MG63 (cell line): ENCODE measurements around the gene EXOSC7. TPM values are rescaled to one million over a fixed set of nuclear protein-coding genes. Genes with fewer than 3 reads are reported as not detected.
A peak's percentile ranks its signal among the peaks of the same experiment; 100 is the strongest.

Experiments
- DNase-seq: peaks from one replicate; pipeline ENCODE4 v3.0.0-alpha.2; 2020
- H3K27me3 ChIP-seq: fragments of 250-450 bp; sonication (Bioruptor Pico); 2 replicates; pipeline ENCODE4 v1.5.1; 2020; ENCODE audit warnings: mild to moderate bottlenecking, moderate library complexity
- H3K36me3 ChIP-seq: fragments of 250-450 bp; sonication (Bioruptor Pico); 2 replicates; pipeline ENCODE4 v1.5.1; 2020; ENCODE audit warnings: mild to moderate bottlenecking, moderate library complexity
- H3K4me3 ChIP-seq: fragments of 250-450 bp; sonication (Bioruptor Pico); 2 replicates; pipeline ENCODE4 v1.5.1; 2020; ENCODE audit warnings: mild to moderate bottlenecking, moderate library complexity
- H3K9me3 ChIP-seq: fragments of 250-450 bp; sonication (Bioruptor Pico); 2 replicates; pipeline ENCODE4 v1.5.1; 2020; ENCODE audit warnings: mild to moderate bottlenecking, moderate library complexity
- total RNA-seq: library from RNA; depleted of rRNA; stranded (reverse); fragments of >200 nt; shearing (Covaris generic); gene quantifications from 2 replicates; pipeline ENCODE4 v1.2.3, GENCODE V29; 2014; ENCODE audit warnings: low replicate concordance

The EXOSC7 gene
- total RNA-seq, 1 experiment from 2014 or later, result 22.4 TPM

DNA sequence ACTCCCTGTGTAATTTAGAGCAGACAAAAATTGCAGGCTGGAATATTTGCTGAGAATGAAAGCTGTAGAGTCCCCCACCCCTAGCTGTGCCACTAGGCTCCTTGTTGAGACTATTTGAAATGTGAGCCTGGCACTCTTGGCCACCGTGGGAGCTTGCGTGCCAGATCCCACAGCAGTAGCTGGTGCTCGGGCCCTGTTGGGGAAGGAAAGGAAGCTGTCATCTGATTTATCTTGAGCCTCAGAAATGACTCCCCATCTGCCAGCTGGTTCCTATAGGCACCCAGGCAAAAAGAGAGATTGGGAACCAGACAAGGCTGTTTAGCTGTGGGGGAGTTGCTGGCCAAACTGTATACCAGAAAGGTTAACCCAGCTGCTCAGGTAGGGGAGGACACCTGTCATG is 26.7 kb downstream of the EXOSC7 start:
- Histone ChIP-seq H3K36me3 (peaks cover 15% of the 10 kb centered on the region), H3K27me3 (no peaks in the 10 kb centered on the region), H3K9me3 (no peaks in the 10 kb centered on the region), H3K4me3 (no peak overlapping the region)
- DNase-seq, result no peak

DNA sequence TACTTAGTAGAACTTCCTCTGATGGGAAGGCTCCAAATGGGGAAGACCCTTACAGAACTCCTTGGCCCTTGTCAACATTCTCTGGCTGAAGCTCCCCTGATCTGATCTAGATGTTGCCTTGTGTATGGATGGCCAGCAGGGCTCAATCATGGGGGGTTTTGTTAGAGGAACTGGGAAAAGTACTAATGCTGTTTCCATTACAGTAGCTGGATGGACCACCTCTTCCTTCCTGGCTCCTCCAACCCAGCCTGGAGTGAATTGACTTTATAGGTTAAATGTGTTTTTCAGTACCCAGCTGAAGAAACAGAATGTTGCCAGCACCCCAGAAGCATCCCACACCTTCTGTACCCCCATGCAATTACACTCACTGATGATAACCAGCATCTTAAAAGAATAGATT is 27.4 kb downstream of the EXOSC7 start:
- Histone ChIP-seq H3K36me3 (peaks cover 12% of the 10 kb centered on the region), H3K4me3 (no peak overlapping the region), H3K27me3 (no peaks in the 10 kb centered on the region), H3K9me3 (no peaks in the 10 kb centered on the region)
- DNase-seq, result no peak

DNA sequence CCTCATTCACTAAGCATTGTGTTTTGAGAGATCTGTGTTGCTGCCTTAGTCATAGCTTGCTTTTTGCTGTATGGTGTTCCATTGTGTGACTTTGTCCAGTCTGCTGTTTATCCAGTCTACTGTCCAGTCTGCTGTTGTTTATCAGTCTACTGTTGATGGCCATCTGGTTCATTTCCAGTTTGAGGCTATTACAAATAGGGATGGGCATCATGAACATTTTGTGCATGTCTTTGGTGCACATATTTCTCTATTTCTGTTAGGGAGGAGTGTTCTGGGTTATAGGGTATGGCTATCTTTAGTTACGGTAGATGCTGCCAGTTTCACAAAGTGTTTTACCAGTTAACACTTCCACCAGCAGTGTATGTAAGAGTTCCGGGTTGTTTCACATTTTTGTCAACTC is 27.8 kb downstream of the EXOSC7 start:
- no peaks in the 10 kb centered on the region for H3K9me3 ChIP-seq
- no peaks in the 10 kb centered on the region for H3K27me3 ChIP-seq
- DNase-seq, result no peak
- H3K36me3 ChIP-seq, result peaks cover 8% of the 10 kb centered on the region
- no peak overlapping the region for H3K4me3 ChIP-seq

DNA sequence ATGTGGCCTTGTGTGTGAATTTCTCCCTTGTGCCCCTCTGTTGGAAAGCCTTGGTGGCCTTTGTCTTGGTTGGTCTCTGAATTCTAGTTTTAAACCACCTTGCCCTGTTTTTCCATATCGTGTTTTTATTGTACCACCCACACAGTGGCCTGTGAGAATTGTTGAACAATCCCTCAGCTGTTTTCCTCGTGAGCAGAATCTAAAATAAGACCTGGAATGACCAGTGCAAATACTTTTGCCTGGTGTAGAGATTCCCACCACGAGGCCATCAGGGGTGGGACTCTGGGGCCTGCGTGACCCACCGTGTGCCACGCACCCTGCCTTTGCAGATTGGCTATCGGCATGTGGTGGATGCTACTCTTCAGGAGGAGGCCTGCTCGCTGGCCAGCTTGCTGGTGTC is 31.0 kb downstream of the EXOSC7 start:
- Histone ChIP-seq H3K36me3 (peaks cover 6% of the 10 kb centered on the region), H3K27me3 (no peaks in the 10 kb centered on the region), H3K9me3 (no peaks in the 10 kb centered on the region), H3K4me3 (no peak overlapping the region)
- no peak for DNase-seq

DNA sequence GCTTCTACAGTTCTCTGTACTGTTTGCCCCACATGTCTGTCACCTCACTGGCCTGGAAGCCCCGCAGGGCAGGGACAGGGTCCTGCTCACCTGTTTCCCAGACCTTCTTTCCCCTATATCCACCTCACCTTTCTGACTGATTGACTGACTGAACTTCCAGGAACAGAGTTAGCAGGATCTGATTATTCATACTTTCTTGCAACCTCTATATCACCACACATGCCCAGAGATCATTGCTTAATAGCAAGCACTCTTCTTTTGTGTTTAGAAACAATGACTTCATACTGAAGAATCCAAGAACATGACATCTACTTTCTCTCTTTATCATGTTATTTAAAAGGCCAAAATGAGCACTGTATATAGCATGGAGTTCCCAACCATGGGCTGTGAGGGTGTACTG is 32.1 kb downstream of the EXOSC7 start:
- Histone ChIP-seq H3K27me3 (no peaks in the 10 kb centered on the region), H3K36me3 (peaks cover 6% of the 10 kb centered on the region), H3K9me3 (no peaks in the 10 kb centered on the region), H3K4me3 (no peak overlapping the region)
- DNase-seq, result no peak

DNA sequence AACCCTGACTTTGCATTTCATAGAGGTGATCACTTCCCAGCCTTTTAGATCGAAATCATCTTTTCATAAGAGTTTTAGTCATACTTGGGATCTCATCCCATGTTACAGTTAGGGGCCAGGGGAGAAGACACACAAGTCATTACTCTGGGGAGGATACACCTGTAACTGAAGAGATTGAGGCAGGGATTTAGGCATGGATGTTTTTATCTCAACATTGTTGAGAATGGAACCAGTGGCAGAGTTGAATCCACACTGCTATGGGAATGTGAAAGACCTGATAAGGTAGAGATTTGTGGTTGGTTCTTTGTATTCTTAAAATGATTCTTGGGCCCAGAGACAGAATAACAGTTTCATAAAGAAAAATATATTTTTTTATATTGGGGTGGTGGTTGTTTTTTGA is 33.8 kb downstream of the EXOSC7 start:
- Histone ChIP-seq H3K9me3 (no peaks in the 10 kb centered on the region), H3K36me3 (peaks cover 4% of the 10 kb centered on the region; the same call in 1 of the 2 replicates), H3K27me3 (no peaks in the 10 kb centered on the region), H3K4me3 (no peak overlapping the region)
- DNase-seq, result no peak

DNA sequence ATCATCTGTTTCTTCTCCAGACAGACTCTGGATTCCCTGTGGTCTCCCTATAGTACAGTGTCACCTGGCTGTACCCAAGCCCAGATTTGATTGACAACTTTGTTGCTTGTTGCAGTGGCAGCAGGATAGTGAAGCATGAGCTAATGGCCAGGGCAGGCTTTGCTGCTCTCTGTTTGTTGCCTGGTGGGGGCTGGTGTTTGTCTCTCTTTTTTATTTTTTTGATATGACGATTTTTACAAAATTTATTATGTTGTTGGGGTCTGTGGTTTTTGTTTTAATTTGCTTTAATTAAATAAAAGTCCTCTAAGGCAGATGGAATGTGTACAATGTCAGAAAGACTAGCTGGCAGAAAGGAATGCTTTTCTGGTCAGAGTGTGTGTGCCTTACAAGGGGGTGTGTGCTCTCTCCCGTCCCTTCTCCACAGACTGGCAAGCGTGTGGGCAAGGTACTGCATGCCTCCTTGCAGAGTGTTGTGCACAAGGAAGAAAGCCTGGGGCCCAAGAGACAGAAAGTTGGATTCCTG is 34.8 kb downstream of the EXOSC7 start:
- no peaks in the 10 kb centered on the region for H3K9me3 ChIP-seq
- H3K4me3 ChIP-seq, result no peak overlapping the region
- no peak for DNase-seq
- H3K27me3 ChIP-seq, result no peaks in the 10 kb centered on the region
- peaks cover 4% of the 10 kb centered on the region; the same call in 1 of the 2 replicates for H3K36me3 ChIP-seq

DNA sequence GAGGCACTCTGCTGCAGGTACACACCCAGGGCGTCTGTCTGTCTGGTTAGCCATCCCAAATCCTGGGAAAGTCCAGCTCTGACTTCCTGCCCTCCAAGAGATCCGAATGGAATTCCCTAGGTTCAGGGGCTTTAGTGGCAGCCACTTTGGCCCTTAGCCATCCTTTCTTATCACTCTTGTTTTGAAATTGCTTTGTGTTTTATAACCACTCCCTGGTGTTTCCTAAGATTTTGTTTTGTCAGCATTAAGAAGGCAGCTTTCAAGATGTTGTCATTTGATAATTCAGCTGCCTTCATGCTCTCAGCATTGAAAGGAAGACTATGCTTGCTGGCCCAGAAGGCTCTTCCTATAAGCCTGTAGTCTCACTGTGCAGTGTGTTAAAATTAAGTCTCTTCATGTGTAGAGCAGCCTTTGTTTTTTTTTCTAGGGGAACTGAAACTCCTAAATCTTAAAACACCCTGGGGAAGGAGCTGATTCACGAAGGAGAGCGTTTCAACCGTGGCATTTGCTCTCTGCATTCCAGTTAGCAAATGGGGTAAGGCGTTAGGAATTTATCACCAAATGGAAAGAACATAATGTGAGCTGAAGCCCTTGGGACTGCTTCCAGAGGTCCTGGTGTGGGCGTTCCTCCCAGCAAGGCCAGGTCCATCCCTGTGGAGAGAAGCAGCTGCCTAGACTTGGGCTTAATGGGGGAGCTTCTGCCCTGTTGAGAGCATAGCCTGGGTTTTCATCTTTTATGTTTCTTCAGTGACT is 35.9 kb downstream of the EXOSC7 start:
- no peak overlapping the region for H3K4me3 ChIP-seq
- H3K27me3 ChIP-seq, result no peaks in the 10 kb centered on the region
- peaks cover 4% of the 10 kb centered on the region; the same call in 1 of the 2 replicates for H3K36me3 ChIP-seq
- H3K9me3 ChIP-seq, result no peaks in the 10 kb centered on the region
- peak; percentile 54 for DNase-seq

DNA sequence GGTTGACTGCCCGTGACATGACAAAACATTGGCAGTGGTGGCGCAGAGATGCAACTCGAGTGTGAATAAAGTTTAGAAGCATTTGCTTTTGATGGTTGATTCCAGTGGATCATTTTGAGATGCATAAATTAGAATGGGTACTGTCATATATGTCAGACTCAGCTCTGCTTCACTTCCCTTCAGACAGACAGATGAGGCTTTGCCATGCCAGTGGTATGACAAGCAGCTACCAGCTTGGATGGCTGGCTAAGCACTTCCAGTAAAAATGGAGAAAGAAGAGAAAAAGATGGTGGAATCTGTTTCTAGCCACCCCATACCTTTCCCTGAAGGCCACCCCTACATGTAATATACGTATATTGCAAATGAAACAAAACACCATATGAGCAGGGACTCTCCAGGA is 36.5 kb downstream of the EXOSC7 start:
- Histone ChIP-seq H3K9me3 (no peaks in the 10 kb centered on the region), H3K36me3 (peaks cover 4% of the 10 kb centered on the region; the same call in 1 of the 2 replicates), H3K27me3 (no peaks in the 10 kb centered on the region), H3K4me3 (no peak overlapping the region)
- DNase-seq, result no peak

DNA sequence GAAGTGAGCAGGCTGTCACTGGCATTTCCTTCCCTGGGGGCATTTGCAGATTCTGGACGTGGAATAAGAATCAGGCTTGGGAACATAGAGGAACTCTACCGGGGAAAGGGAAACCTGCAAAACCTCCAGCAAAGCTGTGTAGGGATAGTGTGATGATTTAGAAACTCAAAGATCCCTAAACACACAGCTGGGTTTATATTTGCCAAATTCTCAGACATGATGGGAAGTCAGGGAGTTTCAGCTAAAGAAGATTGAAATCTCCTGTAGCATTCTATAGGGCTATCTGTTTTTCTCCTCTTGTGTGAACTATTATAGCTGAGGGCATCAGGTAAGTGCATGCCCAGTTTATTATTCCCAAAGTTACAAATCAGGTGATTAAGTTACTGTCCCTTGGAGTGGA is 40.9 kb downstream of the EXOSC7 start:
- H3K27me3 ChIP-seq, result no peaks in the 10 kb centered on the region
- H3K4me3 ChIP-seq, result no peak overlapping the region
- DNase-seq, result no peak
- peaks cover 4% of the 10 kb centered on the region; the same call in 1 of the 2 replicates for H3K36me3 ChIP-seq
- H3K9me3 ChIP-seq, result no peaks in the 10 kb centered on the region

DNA sequence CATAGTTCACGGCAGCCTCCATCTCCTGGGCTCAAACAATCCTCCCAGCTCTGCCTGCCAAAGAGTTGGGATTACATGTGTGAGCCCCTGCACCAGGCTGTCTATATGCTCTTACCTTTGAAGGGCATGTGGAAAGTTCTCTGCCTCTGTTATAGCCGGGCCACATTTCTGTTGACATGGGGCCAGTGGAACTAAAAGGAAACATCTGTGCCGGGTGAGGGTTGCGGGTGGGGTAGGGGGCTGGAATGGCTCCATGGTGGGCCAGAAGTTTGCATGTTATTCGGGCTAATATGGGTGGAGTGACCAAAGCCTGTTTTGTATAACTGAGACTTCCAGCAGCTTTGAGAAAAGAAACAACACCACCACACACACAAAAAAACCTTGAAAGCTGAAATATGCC is 41.8 kb downstream of the EXOSC7 start:
- H3K9me3 ChIP-seq, result no peaks in the 10 kb centered on the region
- no peaks in the 10 kb centered on the region for H3K27me3 ChIP-seq
- H3K4me3 ChIP-seq, result no peak overlapping the region
- no peak for DNase-seq
- H3K36me3 ChIP-seq, result peaks cover 4% of the 10 kb centered on the region; the same call in 1 of the 2 replicates

DNA sequence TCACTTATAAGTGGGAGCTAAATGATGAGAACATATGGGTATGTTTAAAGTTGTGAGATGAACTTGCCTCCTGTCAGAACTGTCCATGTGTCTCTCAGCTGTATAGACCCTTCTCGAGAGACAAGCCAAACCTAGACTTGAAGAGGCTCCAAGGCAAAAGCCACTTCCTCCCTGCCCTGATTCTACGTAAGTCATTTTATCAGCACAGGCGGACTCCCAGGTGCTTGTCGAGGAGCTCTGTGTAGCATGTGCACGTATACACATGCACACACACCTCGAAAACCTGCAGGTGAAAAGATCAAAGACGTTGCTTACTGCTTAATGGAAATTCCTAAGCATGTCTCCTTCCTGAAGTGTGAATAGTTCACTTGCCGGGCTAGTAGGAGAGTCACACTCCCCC is 44.5 kb downstream of the EXOSC7 start:
- DNase-seq, result no peak
- H3K36me3 ChIP-seq, result no peaks in the 10 kb centered on the region
- H3K27me3 ChIP-seq, result no peaks in the 10 kb centered on the region
- no peaks in the 10 kb centered on the region for H3K9me3 ChIP-seq
- H3K4me3 ChIP-seq, result no peak overlapping the region

DNA sequence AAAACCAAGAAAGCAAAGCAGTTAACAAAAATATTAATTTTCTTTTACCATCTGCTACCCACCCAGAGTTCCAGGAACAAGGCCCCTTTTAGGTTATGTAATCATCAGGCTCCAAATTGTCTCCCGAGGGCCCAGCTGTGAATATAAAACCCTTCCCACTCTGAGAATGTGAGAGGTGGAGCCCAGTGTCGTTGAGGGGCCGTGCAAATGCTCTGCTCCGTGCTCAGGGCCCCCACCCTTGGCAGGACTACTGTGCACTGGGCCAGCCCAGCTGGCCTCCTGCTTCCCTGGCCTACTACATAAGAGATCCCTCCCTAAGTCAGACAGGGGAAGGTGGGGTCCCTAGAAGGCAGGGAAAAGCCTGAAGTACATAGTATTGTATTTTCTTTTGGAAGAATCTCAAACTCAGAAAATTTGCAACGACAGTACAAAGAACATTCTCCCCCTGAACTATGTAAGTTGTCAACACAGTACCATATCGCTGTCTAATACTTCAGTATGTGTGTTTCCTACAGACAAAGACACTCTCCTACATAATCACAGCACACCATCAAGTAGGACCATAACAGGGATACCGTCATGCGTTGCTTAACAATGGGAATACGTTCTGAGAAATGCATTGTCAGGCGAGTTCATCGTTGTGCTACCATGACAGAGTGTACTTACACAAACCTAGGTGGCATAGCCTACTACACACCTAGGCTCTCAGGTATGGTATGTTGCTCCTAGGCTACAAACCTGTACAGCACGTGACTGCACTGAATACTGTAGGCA is 45.7 kb downstream of the EXOSC7 start:
- no peaks in the 10 kb centered on the region for H3K9me3 ChIP-seq
- H3K36me3 ChIP-seq, result no peaks in the 10 kb centered on the region
- H3K27me3 ChIP-seq, result no peaks in the 10 kb centered on the region
- no peak overlapping the region for H3K4me3 ChIP-seq
- no peak for DNase-seq

DNA sequence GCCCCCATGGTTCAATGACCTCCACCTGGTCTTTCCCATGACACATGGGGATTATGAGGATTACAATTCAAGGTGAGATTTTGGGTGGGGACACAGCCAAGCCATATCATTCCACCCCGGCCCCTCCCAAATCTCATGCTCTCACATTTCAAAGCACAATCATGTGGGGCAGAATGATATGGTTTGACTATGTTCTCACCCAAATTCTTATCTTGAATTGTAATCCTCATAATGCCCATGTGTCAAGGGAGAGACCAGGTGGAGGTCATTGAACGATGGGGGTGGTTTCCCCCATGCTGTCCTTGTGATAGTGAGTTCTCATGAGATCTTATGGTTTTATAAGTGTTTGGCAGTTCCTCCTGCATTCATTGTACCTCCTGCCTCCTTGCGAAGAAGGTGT is 47.6 kb downstream of the EXOSC7 start:
- no peak overlapping the region for H3K4me3 ChIP-seq
- H3K36me3 ChIP-seq, result no peaks in the 10 kb centered on the region
- H3K9me3 ChIP-seq, result no peaks in the 10 kb centered on the region
- no peaks in the 10 kb centered on the region for H3K27me3 ChIP-seq
- DNase-seq, result no peak

DNA sequence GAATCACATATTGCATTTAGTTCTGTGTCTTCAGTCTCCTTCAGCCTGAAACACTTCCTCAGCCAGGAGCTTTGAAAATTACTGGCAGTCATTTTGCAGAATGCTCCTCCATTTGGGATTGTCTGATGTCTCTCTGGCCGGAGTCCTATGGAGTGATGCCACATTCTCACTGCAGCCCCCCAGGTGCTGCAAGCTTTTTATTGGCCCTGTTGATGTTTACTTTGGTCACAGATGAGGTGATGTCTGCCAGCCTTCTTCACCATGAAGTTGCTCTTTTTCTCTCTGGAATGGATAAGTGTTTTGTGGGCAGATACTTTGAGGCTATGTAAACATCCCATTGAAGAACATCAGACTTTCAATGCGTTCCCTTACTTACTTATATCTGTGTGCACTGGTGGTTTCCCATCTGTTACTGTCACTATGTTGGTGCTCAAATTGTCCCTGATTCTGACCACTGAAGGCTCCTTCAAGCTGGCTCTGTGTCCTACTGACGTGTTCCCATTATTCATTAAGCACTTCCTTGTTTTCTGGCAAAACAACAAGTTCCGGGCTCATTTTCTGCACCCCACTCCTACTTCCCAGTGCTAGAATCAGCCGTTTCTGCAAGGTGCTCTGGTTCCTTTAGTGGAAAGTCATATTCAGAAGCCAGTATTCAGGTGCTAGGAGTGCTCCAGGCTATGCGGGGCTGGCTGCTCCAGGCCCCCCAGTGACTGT is 48.7 kb downstream of the EXOSC7 start:
- H3K9me3 ChIP-seq, result no peaks in the 10 kb centered on the region
- no peaks in the 10 kb centered on the region for H3K36me3 ChIP-seq
- no peaks in the 10 kb centered on the region for H3K27me3 ChIP-seq
- no peak overlapping the region for H3K4me3 ChIP-seq
- no peak for DNase-seq

DNA sequence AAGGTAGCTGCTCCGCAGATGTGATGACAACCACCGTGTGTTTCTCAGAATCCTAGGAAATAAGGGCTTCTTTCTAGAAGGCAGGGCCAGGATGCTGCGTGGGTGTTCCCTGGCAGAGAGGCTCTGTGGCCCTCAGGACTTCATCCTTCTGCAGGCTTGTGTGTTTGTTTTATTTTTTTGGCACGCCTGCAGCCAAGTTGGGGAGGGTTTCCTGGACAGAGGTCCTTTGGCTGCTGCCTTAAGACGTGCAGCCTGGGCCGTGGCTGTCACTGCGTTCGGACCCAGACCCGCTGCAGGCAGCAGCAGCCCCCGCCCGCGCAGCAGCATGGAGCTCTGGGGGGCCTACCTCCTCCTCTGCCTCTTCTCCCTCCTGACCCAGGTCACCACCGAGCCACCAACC is 50.0 kb downstream of the EXOSC7 start, which contains the start of gene CLEC3B:
Gene CLEC3B, plus strand, starts transcription at position 266 of the 400 bp plus-strand sequence. Its CDS starts 60 bp downstream, at position 326.
- Histone ChIP-seq H3K4me3 (no peak within 1 kb of the TSS), H3K9me3 (no peaks in the 10 kb centered on the region), H3K36me3 (no peaks in the 10 kb centered on the region), H3K27me3 (no peaks in the 10 kb centered on the region)
- peak; percentile 86 for DNase-seq

DNA sequence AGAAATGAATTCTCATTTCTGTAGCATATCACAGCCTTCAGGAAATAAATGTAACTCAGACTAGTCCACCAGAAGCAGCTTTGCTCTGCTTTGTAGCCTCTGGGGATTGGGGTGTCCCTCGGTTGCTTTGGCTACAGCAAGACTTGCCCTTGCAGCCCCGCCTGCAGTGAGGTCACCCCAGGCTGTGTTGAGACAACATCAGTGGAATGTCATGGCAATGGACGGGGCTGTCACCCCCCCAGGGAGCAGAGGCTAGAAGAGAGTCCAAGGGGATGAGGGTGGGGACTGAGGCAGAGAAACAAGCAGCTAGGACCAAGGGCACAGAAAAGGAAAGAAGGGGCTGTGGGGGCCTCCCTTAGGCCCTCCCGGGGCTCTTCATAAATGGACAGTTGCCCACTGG is 50.9 kb downstream of the EXOSC7 start:
- peak; percentile 51 for DNase-seq
- Histone ChIP-seq H3K36me3 (no peaks in the 10 kb centered on the region), H3K27me3 (no peaks in the 10 kb centered on the region), H3K9me3 (no peaks in the 10 kb centered on the region), H3K4me3 (no peak overlapping the region)
